ENCODE results near the gene OTUD7B.

DNA sequence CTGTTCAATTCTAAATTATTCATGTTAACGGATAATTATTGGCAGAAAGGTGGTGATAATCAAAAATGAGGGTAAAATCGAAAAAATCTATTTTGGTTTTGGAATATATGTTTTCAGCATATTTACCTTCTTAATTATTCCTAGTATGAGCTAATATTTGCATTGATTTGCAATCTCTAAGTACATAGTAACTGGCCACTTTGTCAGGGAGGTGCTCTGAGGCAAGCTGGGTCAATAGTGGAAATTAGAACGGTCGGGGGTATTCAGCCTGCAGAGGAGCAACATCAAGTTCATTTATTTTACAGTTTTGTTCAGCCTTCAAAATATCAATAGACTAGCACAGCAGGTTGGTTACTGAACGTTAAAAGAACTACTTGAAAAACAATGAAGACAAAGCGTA, 1.8 kb downstream of the OTUD7B start:
- TF ChIP-seq, protein P1, sequence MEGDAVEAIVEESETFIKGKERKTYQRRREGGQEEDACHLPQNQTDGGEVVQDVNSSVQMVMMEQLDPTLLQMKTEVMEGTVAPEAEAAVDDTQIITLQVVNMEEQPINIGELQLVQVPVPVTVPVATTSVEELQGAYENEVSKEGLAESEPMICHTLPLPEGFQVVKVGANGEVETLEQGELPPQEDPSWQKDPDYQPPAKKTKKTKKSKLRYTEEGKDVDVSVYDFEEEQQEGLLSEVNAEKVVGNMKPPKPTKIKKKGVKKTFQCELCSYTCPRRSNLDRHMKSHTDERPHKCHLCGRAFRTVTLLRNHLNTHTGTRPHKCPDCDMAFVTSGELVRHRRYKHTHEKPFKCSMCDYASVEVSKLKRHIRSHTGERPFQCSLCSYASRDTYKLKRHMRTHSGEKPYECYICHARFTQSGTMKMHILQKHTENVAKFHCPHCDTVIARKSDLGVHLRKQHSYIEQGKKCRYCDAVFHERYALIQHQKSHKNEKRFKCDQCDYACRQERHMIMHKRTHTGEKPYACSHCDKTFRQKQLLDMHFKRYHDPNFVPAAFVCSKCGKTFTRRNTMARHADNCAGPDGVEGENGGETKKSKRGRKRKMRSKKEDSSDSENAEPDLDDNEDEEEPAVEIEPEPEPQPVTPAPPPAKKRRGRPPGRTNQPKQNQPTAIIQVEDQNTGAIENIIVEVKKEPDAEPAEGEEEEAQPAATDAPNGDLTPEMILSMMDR (IDR thresholded peaks at IDR 0.05), result no peak
- no peak for TF ChIP-seq POLR2A (IDR thresholded peaks at IDR 0.05)
